Mesendoderm (in vitro differentiated cells): ENCODE measurements around the gene SMPD1.

Source experiments
- DNase-seq: peaks from one replicate; pipeline ENCODE4 v3.0.0; 2013
- H2AK5ac ChIP-seq: 2 replicates; pipeline ENCODE4 v1.6.1; 2013; ENCODE audit warnings: low read length, inconsistent platforms
- H2BK120ac ChIP-seq: 2 replicates; pipeline ENCODE4 v1.6.1; 2013; ENCODE audit warnings: low read depth, mild to moderate bottlenecking, low read length, moderate library complexity, mixed read lengths
- H2BK15ac ChIP-seq: replicated peaks from 2 replicates; pipeline ENCODE4 v1.6.1; 2013; ENCODE audit warnings: low read depth, mild to moderate bottlenecking, moderate library complexity
- H2BK5ac ChIP-seq: 2 replicates; pipeline ENCODE4 v1.6.1; 2013; ENCODE audit warnings: low read length, inconsistent platforms
- H3K18ac ChIP-seq: 2 replicates; pipeline ENCODE4 v1.6.1; 2013; ENCODE audit warnings: mild to moderate bottlenecking, low read length, mixed read lengths
- H3K23ac ChIP-seq: one replicate; pipeline ENCODE4 v1.6.1; 2013; ENCODE audit warnings: low read length
- H3K27ac ChIP-seq: 2 replicates; pipeline ENCODE4 v1.5.1; 2013; ENCODE audit warnings: low read depth, mild to moderate bottlenecking, inconsistent platforms, low read length, moderate library complexity
- H3K27me3 ChIP-seq: 2 replicates; pipeline ENCODE4 v1.6.1; 2013; ENCODE audit warnings: low read length, control low read depth, mild to moderate bottlenecking, inconsistent platforms; ENCODE audit not compliant: insufficient read depth, poor library complexity
- H3K36me3 ChIP-seq: 2 replicates; pipeline ENCODE4 v1.6.1; 2013; ENCODE audit warnings: low read length, inconsistent platforms; ENCODE audit not compliant: control insufficient read depth, insufficient read depth
- H3K4ac ChIP-seq: one replicate; pipeline ENCODE4 v1.6.1; 2013; ENCODE audit warnings: low read depth, mild to moderate bottlenecking, low read length, moderate library complexity
- H3K4me1 ChIP-seq: 2 replicates; pipeline ENCODE4 v1.6.1; 2013; ENCODE audit warnings: low read depth, low read length, inconsistent platforms; ENCODE audit not compliant: control insufficient read depth
- H3K4me2 ChIP-seq: 2 replicates; pipeline ENCODE4 v1.6.1; 2013; ENCODE audit warnings: low read length
- H3K4me3 ChIP-seq: 2 replicates; pipeline ENCODE4 v1.5.1; 2013; ENCODE audit warnings: mild to moderate bottlenecking, low read length
- H3K56ac ChIP-seq: one replicate; pipeline ENCODE4 v1.6.1; 2013; ENCODE audit warnings: low read length
- H3K79me1 ChIP-seq: 2 replicates; pipeline ENCODE4 v1.6.1; 2013; ENCODE audit warnings: low read length, inconsistent platforms
- H3K79me2 ChIP-seq: 2 replicates; pipeline ENCODE4 v1.6.1; 2013; ENCODE audit warnings: mild to moderate bottlenecking, low read length; ENCODE audit not compliant: control insufficient read depth, insufficient read depth
- H3K9ac ChIP-seq: 2 replicates; pipeline ENCODE4 v1.6.1; 2013; ENCODE audit warnings: low read length, inconsistent platforms
- H4K5ac ChIP-seq: one replicate; pipeline ENCODE4 v1.6.1; 2013; ENCODE audit warnings: low read length
- H4K8ac ChIP-seq: one replicate; pipeline ENCODE4 v1.6.1; 2013; ENCODE audit warnings: low read depth, mild to moderate bottlenecking, control low read depth, low read length, moderate library complexity
- WGBS: extraction: QIAGEN DNeasy Blood & Tissue Kit; methylation state at CpG from one replicate; pipeline ENCODE4 v1.1.7; 2013; ENCODE audit warnings: low lambda C conversion rate, missing lambda C conversion rate; ENCODE audit not compliant: insufficient coverage; ENCODE audit errors: extremely low coverage; 5-methylcytosine and 5-hydroxymethylcytosine counted together

Gene SMPD1

DNA sequence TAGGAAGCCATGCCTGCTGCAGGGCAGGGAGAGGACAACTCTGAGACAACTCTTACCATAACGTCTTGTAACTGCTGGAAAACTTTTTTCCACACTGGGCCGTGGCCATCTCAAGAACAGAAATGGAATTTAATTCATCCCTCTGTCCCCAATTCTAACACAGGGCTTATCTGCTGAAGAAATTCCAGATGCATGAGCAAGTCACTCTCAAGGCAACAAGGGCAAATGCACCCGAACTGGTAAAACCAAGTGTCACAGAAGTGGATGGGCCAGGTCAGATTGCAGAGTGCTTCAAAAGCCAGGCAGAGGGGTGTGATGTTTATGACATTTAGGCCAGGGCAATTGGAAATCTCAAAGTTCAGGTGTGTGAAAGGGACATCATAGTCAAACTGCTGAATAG lies 7.4 kb downstream of the SMPD1 start:
- Histone ChIP-seq H2BK15ac (no peak overlapping the region), H4K5ac (no peak overlapping the region), H2AK5ac (no peak overlapping the region), H3K4ac (no peak overlapping the region), H3K27me3 (no peaks in the 10 kb centered on the region), H3K36me3 (no peaks in the 10 kb centered on the region), H4K8ac (no peak overlapping the region), H3K4me1 (no peaks in the 10 kb centered on the region), H3K9ac (no peak overlapping the region), H2BK120ac (no peak overlapping the region), H3K79me2 (no peaks in the 10 kb centered on the region), H3K4me2 (no peak overlapping the region), H3K4me3 (no peak overlapping the region), H2BK5ac (no peak overlapping the region), H3K18ac (no peak overlapping the region), H3K79me1 (no peaks in the 10 kb centered on the region), H3K56ac (no peak overlapping the region), H3K27ac (no peak overlapping the region), H3K23ac (no peak overlapping the region)
- DNase-seq = peak; percentile 54
- WGBS = no CpG with 5 or more reads among the region's 3 CpGs

DNA sequence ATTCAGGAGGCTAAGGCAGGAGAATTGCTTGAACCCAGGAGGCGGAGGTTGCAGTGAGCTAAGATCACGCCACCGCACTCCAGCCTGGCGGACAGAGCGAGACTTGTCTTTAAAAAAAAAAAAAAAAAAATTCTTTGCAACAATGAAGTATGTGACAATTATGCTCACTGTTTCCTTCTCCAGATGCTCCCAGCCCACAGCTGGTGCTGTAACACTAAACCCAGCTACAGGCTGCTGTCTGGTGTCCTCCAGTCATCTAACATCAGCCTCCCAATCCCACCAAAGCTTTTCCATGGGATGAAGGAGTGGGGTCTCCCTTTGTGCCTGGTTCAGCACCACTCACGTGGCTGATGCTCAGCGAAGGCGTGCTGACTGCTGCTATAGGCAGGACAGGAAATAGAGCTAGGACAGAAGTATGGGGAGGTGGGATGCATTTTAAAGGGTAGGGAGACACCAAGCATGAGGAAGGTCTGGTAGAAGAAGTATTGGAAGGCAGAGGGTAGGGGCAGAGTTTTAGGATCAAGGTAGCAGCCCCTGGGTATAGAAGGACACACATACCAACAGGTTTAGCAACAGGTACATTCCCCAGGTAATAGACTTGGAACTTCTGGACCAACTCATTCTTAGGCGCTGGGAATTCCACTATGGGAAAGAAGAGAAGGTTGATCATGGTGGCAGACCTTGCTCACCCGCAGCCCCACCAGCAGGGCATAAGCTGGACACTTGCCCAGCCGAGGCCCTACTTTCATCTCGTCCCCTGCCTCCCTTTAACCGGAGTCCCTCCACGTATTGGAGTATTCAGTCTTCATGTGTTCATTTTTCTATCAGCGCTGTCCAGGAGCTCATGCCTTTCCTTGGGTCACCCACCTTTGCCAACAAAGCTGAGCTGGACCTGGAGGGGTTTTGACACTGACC lies 10.4 kb downstream of the SMPD1 start:
- WGBS = no CpG with 5 or more reads among the region's 15 CpGs
- Histone ChIP-seq H3K9ac (no peak overlapping the region), H4K8ac (no peak overlapping the region), H2BK120ac (no peak overlapping the region), H4K5ac (no peak overlapping the region), H3K4me3 (no peak overlapping the region), H2AK5ac (no peak overlapping the region), H3K4ac (no peak overlapping the region), H3K27ac (no peak overlapping the region), H3K4me2 (no peak overlapping the region), H3K4me1 (no peaks in the 10 kb centered on the region), H3K23ac (no peak overlapping the region), H2BK15ac (no peak overlapping the region), H3K79me1 (no peaks in the 10 kb centered on the region), H3K36me3 (no peaks in the 10 kb centered on the region), H3K18ac (no peak overlapping the region), H3K27me3 (no peaks in the 10 kb centered on the region), H3K56ac (no peak overlapping the region), H3K79me2 (no peaks in the 10 kb centered on the region), H2BK5ac (no peak overlapping the region)
- DNase-seq = no peak

DNA sequence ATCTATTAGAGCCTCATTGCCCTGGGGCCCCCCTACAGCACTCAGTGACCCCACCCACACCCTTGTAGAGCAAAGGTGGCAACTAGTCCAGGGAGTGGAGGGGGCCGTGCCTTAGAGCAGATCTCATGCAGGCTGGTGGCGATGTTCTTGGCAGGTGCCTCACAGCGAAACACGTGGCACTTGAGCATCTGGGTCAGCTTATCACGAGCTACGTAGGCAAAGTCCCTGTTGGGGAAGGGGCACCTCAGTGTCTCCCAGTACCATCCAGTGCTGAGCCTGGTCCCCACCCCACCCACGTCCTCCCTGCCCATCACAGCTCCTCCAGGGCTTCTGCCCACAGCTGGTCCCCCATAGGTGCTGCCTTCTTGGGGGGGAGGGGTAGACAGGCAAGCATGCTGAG lies 11.2 kb downstream of the SMPD1 start:
- WGBS = no CpG with 5 or more reads among the region's 7 CpGs
- H3K18ac ChIP-seq = no peak overlapping the region
- no peak overlapping the region for H2BK15ac ChIP-seq

DNA sequence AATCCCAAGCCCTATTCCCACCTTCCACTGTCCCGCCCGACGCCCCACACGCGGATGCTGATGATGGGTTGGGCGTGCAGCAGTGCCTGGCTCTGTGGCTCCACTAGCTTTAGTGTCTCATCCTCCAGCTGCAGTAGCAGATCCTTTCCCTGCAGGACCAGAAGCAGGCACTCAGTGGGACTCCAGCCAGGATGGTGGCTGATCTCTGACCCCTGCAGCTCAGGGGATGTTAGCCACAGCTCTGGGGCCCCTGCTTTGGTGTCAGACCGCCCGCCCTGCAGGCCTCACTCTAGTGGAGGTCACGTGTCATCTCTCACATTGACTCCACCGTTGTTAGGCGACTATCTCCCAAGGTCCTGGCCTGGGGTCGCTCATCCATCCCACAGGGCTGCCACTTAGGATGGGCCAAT lies 11.8 kb downstream of the SMPD1 start:
- H3K4ac ChIP-seq = no peak overlapping the region
- H2AK5ac ChIP-seq = no peak overlapping the region
- H3K36me3 ChIP-seq = no peaks in the 10 kb centered on the region
- H4K8ac ChIP-seq = no peak overlapping the region
- H3K4me1 ChIP-seq = no peaks in the 10 kb centered on the region
- no peak overlapping the region for H4K5ac ChIP-seq
- no peak overlapping the region for H3K23ac ChIP-seq
- WGBS = no CpG with 5 or more reads among the region's 12 CpGs
- no peak overlapping the region for H3K18ac ChIP-seq
- H3K9ac ChIP-seq = no peak overlapping the region
- DNase-seq = no peak
- no peak overlapping the region for H3K4me3 ChIP-seq
- H3K79me2 ChIP-seq = no peaks in the 10 kb centered on the region
- no peak overlapping the region for H3K4me2 ChIP-seq
- no peak overlapping the region for H2BK5ac ChIP-seq
- H3K27ac ChIP-seq = no peak overlapping the region
- H3K79me1 ChIP-seq = no peaks in the 10 kb centered on the region
- H2BK15ac ChIP-seq = no peak overlapping the region
- no peak overlapping the region for H2BK120ac ChIP-seq
- H3K27me3 ChIP-seq = no peaks in the 10 kb centered on the region
- no peak overlapping the region for H3K56ac ChIP-seq

More for the DNA sequence above, 11.2 kb downstream of the SMPD1 start:
- Histone ChIP-seq H3K23ac (no peak overlapping the region), H3K79me1 (no peaks in the 10 kb centered on the region), H3K79me2 (no peaks in the 10 kb centered on the region), H3K4me3 (no peak overlapping the region), H3K27ac (no peak overlapping the region), H3K9ac (no peak overlapping the region), H3K4me2 (no peak overlapping the region), H3K36me3 (no peaks in the 10 kb centered on the region), H2BK5ac (no peak overlapping the region), H3K4ac (no peak overlapping the region), H2AK5ac (no peak overlapping the region), H4K8ac (no peak overlapping the region), H2BK120ac (no peak overlapping the region), H3K56ac (no peak overlapping the region), H3K4me1 (no peaks in the 10 kb centered on the region), H3K27me3 (no peaks in the 10 kb centered on the region), H4K5ac (no peak overlapping the region)
- DNase-seq = no peak

DNA sequence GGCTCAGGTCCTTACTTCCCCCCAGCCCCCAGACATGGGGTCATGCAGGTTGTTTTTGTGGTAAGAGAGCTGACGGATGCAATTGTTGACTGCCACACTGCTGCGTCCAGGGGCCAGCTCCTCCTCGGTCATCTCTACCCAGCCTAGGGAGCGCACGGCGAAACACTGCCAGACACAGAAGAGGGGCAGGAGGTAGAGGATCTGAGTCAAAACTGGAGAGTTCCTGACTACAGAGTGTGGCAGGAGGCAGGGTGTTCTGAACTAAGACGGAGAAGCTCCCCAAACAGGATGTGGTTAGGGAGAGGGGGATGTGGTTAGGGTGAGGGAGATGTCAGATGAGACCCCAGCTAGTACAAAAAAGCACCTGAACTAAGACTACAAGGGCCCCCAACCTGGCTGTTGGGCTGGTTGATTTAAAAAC lies 12.3 kb downstream of the SMPD1 start:
- Histone ChIP-seq H3K4ac (no peak overlapping the region), H3K27me3 (no peaks in the 10 kb centered on the region), H3K27ac (no peak overlapping the region), H2AK5ac (no peak overlapping the region), H3K4me2 (no peak overlapping the region), H2BK15ac (no peak overlapping the region), H3K18ac (no peak overlapping the region), H3K56ac (no peak overlapping the region), H3K4me1 (no peaks in the 10 kb centered on the region), H4K8ac (no peak overlapping the region), H3K36me3 (no peaks in the 10 kb centered on the region), H4K5ac (no peak overlapping the region), H3K79me2 (no peaks in the 10 kb centered on the region), H2BK5ac (no peak overlapping the region), H2BK120ac (no peak overlapping the region), H3K4me3 (no peak overlapping the region), H3K23ac (no peak overlapping the region), H3K79me1 (no peaks in the 10 kb centered on the region), H3K9ac (no peak overlapping the region)
- no CpG with 5 or more reads among the region's 7 CpGs for WGBS
- DNase-seq = no peak

DNA sequence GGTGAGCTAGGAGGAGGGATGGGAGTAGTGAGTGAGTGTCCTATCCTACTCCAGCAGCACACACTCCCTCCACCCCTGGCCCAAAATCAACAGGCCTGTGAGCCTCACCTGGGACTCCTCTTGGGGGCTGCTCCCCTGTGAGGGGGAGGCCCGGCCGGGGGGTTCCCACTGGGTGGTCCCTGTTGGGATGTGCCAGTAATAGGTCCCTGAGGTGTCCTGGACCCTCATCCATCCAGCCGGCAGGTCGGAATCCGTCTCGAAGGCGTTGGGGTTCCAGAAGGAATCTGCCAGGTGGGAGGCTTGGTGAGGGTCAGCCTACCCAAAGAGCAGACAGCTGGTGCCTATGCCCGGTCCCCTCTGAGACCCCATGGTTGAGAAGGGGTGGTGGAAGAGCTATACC lies 13.3 kb downstream of the SMPD1 start:
- H3K36me3 ChIP-seq = no peaks in the 10 kb centered on the region
- H2BK120ac ChIP-seq = no peak overlapping the region
- H3K27ac ChIP-seq = no peak overlapping the region
- no peak overlapping the region for H3K9ac ChIP-seq
- no peak overlapping the region for H3K56ac ChIP-seq
- no peak overlapping the region for H3K23ac ChIP-seq
- no peaks in the 10 kb centered on the region for H3K79me2 ChIP-seq
- no peak overlapping the region for H3K4me2 ChIP-seq
- no peak for DNase-seq
- no peaks in the 10 kb centered on the region for H3K27me3 ChIP-seq
- H2AK5ac ChIP-seq = no peak overlapping the region
- H2BK5ac ChIP-seq = no peak overlapping the region
- H3K4me1 ChIP-seq = no peaks in the 10 kb centered on the region
- no peak overlapping the region for H3K4ac ChIP-seq
- no peak overlapping the region for H3K4me3 ChIP-seq
- no peak overlapping the region for H4K8ac ChIP-seq
- H3K18ac ChIP-seq = no peak overlapping the region
- H2BK15ac ChIP-seq = no peak overlapping the region
- no CpG with 5 or more reads among the region's 8 CpGs for WGBS
- H3K79me1 ChIP-seq = no peaks in the 10 kb centered on the region
- no peak overlapping the region for H4K5ac ChIP-seq
